ENCODE results near the gene FAM219B.
A peak's percentile ranks its signal among the peaks of the same experiment; 100 is the strongest.

Gene FAM219B

GRCh38 chr15:74906450-74907162 is at the start of gene FAM219B:
Gene FAM219B (minus strand): TSS chr15:74906851. CDS start chr15:74906800, 51 bp downstream.
- peak; percentile 75 for TF ChIP-seq POLR2A (IDR thresholded peaks at IDR 0.05; ENCODE audit: low read length)
- TF ChIP-seq GATA1 (IDR thresholded peaks at IDR 0.05; ENCODE audit: low read depth, low read length), result no peak
- DNase-seq, result peak; percentile 90 to 92

GRCh38 chr15:74955796-74956647 is 49.4 kb upstream of the FAM219B start:
- peak; percentile 84 for DNase-seq
- no peak for TF ChIP-seq GATA1 (IDR thresholded peaks at IDR 0.05; ENCODE audit: low read depth, low read length)
- no peak for TF ChIP-seq POLR2A (IDR thresholded peaks at IDR 0.05; ENCODE audit: low read length)

- DNase-seq, result no peak
- TF ChIP-seq POLR2A (IDR thresholded peaks at IDR 0.05; ENCODE audit: low read length) (no peak), GATA1 (IDR thresholded peaks at IDR 0.05; ENCODE audit: low read depth, low read length) (no peak)
Observed at GRCh38 chr15:74955017-74955416, 48.4 kb upstream of the FAM219B start.

GRCh38 chr15:74954515-74954914 is 47.9 kb upstream of the FAM219B start:
- TF ChIP-seq POLR2A (IDR thresholded peaks at IDR 0.05; ENCODE audit: low read length), result no peak
- peak; percentile 98 for TF ChIP-seq GATA1 (IDR thresholded peaks at IDR 0.05; ENCODE audit: low read depth, low read length)
- peak; percentile 93 to 95 for DNase-seq

- TF ChIP-seq GATA1 (IDR thresholded peaks at IDR 0.05; ENCODE audit: low read depth, low read length), result no peak
- TF ChIP-seq POLR2A (IDR thresholded peaks at IDR 0.05; ENCODE audit: low read length), result no peak
- no peak for DNase-seq
Observed at GRCh38 chr15:74951006-74951405, 44.4 kb upstream of the FAM219B start.

- TF ChIP-seq POLR2A (IDR thresholded peaks at IDR 0.05; ENCODE audit: low read length) (no peak), GATA1 (IDR thresholded peaks at IDR 0.05; ENCODE audit: low read depth, low read length) (no peak)
- DNase-seq, result peak; percentile 75 to 90
Observed at GRCh38 chr15:74950078-74950908, 43.6 kb upstream of the FAM219B start.

GRCh38 chr15:74937590-74938371 is 31.1 kb upstream of the FAM219B start, which contains the start of gene COX5A:
Gene COX5A (minus strand): TSS chr15:74938073. CDS start chr15:74938014, 59 bp downstream.
- peak; percentile 89 for TF ChIP-seq POLR2A (IDR thresholded peaks at IDR 0.05; ENCODE audit: low read length)
- no peak for TF ChIP-seq GATA1 (IDR thresholded peaks at IDR 0.05; ENCODE audit: low read depth, low read length)
- DNase-seq, result peak; percentile 98

GRCh38 chr15:74937272-74937589 is 30.6 kb upstream of the FAM219B start:
- TF ChIP-seq GATA1 (IDR thresholded peaks at IDR 0.05; ENCODE audit: low read depth, low read length) (no peak), POLR2A (IDR thresholded peaks at IDR 0.05; ENCODE audit: low read length) (no peak)
- no peak for DNase-seq

- DNase-seq, result peak; percentile 14 to 18
Observed at GRCh38 chr15:74935193-74935592, 28.5 kb upstream of the FAM219B start.

GRCh38 chr15:74933573-74933972 is 26.9 kb upstream of the FAM219B start:
- TF ChIP-seq POLR2A (IDR thresholded peaks at IDR 0.05; ENCODE audit: low read length), result no peak
- TF ChIP-seq GATA1 (IDR thresholded peaks at IDR 0.05; ENCODE audit: low read depth, low read length), result no peak
- DNase-seq, result no peak

- no peak for DNase-seq
- TF ChIP-seq GATA1 (IDR thresholded peaks at IDR 0.05; ENCODE audit: low read depth, low read length) (no peak), POLR2A (IDR thresholded peaks at IDR 0.05; ENCODE audit: low read length) (no peak)
Observed at GRCh38 chr15:74928771-74929198, 22.1 kb upstream of the FAM219B start.

- no peak for DNase-seq
- TF ChIP-seq GATA1 (IDR thresholded peaks at IDR 0.05; ENCODE audit: low read depth, low read length), result no peak
Observed at GRCh38 chr15:74924525-74924924, 17.9 kb upstream of the FAM219B start.

- no peak for DNase-seq
- TF ChIP-seq POLR2A (IDR thresholded peaks at IDR 0.05; ENCODE audit: low read length), result no peak
- TF ChIP-seq GATA1 (IDR thresholded peaks at IDR 0.05; ENCODE audit: low read depth, low read length), result no peak
Observed at GRCh38 chr15:74920456-74920855, 13.8 kb upstream of the FAM219B start.

Measured in erythroblast (primary cell).